Stimulated activated CD8-positive, alpha-beta memory T cell treated with anti-CD3 and anti-CD28 coated beads, Interleukin-12 subunit alpha, Interleukin-12 subunit beta, amount 100 ng/mL, for 24 hours (primary cell): ENCODE results near the gene TMEM259.

Experiments used
- DNase-seq: peaks from one replicate; pipeline ENCODE4 v3.0.0-alpha.2; 2020; ENCODE audit errors: extremely low read depth

Gene TMEM259

DNA sequence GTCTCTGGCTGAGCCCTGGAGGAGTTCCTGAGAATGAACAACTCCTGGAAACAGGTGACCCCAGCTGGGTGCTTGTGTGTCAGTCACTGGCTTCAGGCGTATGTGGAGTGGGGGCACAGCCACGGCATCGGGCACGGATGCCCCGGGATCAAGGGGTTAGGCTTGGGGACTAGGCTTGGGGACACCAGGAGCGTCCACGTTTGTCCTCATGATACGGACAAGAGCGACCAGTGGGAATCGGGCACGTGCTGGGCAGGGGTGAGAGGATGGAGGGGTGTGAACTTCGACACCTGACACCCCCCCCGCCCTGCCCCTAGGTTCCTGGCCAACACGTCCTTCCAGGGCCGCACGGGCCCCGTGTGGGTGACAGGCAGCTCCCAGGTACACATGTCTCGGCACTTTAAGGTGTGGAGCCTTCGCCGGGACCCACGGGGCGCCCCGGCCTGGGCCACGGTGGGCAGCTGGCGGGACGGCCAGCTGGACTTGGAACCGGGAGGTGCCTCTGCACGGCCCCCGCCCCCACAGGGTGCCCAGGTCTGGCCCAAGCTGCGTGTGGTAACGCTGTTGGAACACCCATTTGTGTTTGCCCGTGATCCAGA lies 16.6 kb downstream of the TMEM259 start:
- no peak for DNase-seq

GRCh38 chr19:1003283-1003682 lies 17.6 kb downstream of the TMEM259 start:
- no peak for DNase-seq

DNA sequence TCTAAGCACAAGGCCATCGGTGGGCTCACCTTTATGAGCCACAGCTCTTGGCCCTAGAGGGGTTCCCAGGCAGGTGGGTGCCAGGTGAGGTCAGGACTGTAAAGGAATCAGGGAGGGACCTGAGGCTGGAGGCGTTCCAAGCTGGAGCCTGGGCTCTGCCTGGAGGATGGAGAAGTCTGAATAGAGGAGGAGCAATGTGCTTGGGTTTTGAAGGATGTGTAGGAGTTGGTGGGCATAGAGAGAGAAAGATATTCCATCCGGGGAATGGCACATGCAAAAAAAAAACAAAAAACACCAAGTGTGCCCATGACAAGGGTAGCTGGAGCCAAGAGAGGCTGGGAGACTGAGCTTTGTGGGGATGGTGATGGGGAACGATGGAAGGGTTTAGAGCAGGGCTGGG lies 18.3 kb downstream of the TMEM259 start:
- DNase-seq: no peak

DNA sequence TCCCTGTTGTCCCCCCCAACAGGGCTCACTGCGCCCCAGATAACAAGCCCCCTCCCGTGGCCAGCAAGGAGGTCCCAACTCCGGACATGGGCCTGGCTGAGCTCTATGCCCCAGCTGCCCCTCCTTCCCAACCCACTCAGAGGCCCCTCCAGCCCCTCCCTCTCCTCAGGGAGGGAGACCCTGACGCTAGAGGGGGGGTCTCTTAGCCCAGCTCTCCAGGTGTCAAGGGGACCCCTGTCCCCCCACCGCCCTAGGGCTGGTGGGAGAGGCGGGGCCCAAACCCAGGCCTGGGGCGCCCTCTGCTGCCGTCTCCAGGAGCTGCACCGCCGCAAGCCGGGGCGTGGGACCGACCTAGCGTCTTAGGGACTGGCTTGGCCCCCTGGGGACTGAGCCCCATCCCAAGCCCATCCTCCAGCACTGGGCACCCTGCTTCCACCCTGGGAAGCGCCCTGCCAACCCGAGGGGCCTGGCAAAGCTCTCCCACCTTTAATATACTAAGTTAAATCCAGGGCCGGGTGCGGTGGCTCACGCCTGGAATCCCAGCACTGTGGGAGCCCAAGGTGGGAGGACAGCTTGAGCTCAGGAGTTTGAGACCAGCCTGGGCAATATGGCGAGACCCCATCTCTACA lies 19.3 kb downstream of the TMEM259 start:
- no peak for DNase-seq

DNA sequence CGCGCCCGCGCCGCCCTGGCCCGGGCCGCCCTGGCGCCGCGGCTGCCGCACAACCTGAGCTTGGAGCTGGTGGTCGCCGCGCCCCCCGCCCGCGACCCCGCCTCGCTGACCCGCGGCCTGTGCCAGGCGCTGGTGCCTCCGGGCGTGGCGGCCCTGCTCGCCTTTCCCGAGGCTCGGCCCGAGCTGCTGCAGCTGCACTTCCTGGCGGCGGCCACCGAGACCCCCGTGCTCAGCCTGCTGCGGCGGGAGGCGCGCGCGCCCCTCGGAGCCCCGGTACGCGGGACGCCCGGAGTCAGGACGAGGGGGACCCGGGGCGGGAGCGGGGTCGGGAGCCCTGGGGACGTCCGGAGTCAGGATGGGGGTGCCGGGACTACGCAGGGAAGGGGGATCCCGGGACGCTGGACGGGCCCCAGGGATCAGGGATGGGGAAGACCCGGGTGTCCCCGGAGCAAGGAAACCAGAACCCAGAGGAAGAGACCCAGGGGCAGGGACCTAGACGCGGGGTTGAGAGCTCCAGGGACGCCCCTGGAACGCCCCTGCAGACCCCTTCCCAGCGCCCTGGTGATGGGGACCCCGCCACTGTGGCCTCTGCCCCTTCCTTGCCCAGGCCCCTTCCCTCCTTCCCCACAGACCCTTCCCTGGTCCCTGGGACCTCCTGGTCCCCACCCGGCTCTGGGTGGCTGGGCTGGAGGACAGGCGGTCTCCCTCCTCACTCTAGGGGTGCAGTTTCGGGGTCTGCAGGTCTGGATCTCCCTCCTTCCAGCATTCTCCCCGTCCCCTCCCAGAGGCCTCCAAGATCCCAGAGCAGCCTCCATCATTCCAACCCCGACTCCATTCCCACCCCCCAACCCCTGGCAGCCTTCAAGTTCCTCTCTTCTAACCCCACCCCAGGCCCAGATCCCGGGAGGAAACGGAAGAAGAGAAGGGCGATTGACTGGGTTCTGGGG lies 20.1 kb downstream of the TMEM259 start:
- no peak for DNase-seq

DNA sequence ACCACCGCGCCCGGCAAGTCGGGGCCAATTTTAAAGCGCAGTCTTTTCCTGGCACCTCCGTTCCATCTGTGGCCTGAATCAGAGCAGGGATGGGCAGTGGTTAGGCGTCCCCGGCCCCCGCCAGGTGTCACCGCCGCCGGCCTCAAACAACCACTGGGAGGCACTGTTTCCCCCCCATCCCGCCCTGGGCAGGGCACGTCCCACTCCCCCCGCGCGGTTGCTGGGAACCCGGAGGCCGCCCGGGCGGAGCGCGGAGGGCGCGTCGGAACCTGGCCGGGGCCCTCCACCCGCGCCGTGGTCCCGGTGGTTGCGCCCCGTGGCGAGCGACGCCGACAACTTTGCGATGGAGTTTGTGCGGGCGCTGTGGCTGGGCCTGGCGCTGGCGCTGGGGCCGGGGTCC lies 20.8 kb downstream of the TMEM259 start, which contains the start of gene GRIN3B:
TSS of gene GRIN3B (plus strand) at position 325 of the 400 bp plus-strand sequence. CDS start at position 344, 19 bp downstream.
- peak; percentile 31 for DNase-seq

- DNase-seq: no peak
Measured at GRCh38 chr19:999379-999719, 21.6 kb downstream of the TMEM259 start.

DNA sequence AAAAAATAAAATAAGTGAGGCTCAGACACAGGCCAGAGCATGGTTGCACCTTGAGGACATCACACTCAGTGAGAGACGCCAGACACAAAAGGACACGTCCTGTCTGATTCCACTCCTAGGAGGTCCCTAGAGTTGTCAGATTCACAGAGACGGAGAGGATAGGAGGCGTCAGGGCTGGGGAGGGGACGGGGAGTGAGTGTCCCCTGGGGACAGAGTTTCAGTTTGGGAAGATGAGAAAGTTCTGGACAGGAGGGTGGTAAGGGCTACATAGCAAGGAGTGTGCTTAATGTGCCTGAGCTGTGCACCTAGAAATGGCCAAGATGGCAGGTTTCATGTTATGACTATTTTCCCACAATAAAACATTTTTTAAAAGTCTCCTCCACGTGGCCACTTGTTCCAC lies 22.9 kb downstream of the TMEM259 start:
- DNase-seq: no peak

DNA sequence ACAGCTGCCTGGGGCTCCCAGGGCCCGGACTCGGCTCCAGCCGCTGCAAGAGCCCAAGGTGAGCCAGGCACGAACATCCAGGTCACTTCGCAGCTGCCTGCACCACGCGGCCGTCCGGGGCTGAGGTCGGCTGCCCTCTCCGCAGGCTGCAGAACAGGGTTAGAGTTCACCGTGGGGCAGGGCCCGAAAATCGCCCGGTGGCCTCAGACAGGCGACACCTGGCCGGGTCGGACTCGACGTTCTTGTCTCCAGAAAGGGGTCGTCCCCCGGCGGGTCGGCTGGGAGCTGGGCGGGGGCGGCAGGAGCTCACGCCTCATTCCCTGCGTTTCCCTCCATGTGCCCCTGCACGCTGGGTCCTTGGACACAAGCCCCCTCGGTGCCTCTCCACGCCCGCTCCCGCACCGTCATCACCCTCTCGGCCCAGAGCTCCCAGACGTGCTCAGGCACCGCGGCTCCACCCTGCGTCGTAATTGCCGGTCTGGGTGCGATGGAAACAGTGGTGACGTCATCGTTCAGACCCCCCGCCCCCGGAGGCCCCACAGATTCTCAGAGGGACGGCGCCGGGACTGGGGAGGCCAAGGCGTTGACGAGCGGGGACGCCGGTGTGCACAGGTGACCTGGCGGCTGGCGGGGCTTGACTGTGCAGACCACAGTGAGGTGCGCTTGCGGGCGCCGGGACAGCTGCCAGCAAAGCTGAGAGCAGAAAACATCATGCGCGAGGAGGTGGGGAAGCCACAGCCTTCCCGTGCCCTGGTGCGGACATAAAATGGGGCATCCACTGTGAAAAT lies 24.7 kb downstream of the TMEM259 start:
- DNase-seq: peak; percentile 39

DNA sequence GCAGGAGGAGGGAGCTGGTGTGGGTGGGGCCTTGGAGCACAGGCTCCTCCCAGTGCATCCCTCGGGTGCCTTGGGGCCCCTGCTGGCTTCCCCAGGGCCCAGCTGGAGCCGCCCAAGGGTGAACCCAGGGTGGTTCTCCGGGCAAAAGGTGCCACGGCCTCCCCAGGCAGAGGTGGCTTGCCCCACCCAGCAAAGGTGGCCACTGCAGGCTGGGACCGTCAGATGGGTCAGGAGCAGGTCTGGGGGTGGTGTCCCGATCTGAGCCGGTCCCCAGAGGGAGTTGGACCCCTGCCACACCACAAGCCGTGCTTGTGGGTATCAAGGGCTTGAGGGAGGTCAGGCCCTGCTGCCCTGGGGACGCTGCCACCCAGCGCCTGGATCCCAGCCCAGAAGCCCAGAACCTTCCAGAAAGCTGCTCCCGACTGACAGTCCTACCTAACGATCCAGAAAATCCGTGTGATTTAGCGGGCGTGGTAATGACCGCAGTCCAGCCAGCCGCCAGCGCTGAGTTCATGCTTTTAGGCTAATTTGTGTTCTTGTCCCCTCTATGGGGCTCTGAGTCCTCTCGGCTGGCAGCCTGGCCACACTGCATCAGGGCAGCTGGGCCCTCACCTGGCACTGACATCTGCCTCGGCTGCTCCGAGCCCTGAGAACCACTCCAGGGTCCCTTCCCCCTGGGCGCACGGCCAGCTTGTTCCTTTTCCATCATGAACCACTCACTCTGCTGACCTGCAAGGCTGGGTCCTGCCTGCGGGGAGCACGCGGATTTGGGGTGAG lies 25.7 kb downstream of the TMEM259 start:
- no peak for DNase-seq

DNA sequence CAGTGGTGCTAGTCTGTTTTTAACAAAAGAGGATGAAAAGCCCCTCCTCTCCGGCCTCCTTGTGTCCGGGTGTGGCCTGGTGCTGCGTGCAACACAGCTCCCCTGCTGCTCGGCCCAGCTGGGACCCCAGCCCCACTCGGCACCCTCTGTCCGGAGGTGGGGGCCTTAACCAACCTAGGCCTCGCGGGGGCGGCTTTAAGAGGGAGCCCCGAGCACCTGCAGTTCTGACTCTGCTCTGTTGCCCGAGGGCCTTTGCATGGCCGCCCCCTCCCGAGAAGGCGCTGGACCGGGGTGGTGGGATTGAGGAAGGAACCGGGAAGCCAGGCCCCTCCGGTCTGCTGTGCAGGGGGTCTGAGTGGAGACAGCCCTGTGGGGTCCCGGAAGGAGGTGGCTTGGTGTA lies 26.4 kb downstream of the TMEM259 start:
- no peak for DNase-seq

DNA sequence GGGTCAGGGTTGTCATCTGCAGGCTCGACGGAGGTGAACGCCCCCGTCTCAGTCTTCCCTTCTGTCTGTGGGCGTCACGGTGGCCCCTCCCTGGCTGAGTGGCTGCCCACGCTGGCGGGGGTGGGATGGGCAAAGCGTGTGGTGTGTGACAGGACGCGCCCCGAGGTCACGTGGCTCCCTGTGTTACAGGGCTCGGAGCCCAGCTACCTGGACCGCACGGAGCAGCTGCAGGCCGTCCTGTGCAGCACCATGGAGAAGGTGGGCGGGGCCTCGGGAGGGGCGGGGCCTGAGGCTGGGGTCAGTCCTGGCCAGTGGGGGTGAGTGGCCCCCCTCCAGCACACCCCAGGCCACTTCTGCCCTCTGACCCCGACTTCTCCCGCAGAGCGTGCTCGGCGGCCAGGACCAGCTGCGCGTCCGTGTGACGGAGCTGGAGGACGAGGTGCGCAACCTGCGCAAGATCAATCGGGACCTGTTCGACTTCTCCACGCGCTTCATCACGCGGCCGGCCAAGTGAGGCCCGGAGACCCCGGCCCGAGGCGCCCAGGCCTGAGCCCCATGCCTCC lies 27.0 kb downstream of the TMEM259 start:
- no peak for DNase-seq

- no peak for DNase-seq
Measured at GRCh38 chr19:993361-993830, 27.5 kb downstream of the TMEM259 start.

GRCh38 chr19:992670-993055 lies 28.3 kb downstream of the TMEM259 start:
- no peak for DNase-seq

GRCh38 chr19:991932-992669 lies 28.8 kb downstream of the TMEM259 start:
- DNase-seq: no peak

DNA sequence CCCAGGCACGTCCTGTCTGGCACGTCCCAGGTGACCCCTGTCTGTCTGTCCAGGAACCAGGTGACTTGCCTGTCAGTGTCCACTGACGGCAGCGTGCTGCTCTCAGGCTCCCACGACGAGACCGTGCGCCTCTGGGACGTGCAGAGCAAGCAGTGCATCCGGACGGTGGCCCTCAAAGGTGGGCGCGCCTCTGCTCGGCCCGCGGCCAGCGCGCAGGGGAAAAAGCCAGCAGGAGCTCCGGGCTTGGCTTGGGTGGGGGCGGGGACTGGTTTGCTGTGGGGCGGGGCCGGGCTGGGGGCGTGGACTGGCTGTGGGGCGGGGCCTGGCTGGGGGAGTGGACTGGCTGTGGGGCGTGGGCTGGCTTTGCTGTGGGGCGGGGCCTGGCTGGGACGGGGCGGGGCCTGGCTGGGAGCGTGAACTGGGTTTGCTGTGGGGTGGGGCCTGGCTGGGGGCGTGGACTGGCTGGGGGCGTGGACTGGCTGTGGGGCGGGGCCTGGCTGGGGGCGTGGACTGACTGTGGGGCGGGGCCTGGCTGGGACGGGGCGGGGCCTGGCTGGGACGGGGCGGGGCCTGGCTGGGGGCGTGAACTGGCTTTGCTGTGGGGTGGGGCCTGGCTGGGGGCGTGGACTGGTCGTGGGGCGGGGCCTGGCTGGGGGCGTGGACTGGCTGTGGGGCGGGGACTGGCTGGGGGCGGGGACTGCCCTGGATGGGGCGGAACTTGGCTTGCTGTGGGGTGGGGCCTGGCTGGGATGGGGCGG lies 29.6 kb downstream of the TMEM259 start:
- no peak for DNase-seq

GRCh38 chr19:990746-991145 lies 30.2 kb downstream of the TMEM259 start:
- no peak for DNase-seq

DNA sequence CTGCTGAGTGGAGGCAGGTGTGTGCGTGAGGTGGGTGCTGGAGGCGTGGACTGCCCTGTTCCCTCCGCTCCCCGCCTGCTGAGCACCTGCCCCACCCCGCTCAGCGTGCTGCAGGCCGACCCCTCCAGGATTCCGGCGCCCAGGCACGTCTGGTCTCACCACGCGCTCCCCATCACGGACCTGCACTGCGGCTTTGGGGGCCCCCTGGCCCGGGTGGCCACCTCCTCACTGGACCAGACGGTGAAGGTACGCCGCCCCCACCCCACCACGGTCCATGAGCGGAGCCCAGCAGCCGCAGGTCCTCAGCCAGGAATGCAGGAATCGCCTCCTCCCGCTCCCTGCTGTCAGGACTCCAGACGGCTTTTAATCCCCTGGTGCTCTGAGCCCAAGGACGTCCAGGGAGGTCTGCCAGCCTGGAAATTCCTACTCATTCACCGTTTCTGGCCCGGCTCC lies 30.8 kb downstream of the TMEM259 start:
- DNase-seq: no peak

GRCh38 chr19:989381-990081 lies 31.4 kb downstream of the TMEM259 start:
- no peak for DNase-seq
